Lung (tissue), 12 donors: ENCODE measurements around the gene ERC2. TPM values are rescaled to one million over a fixed set of nuclear protein-coding genes. Genes with fewer than 3 reads are reported as not detected.

Source experiments
- ATAC-seq: fragments of 200-7000 bp; cut with Tn5 transposase; one replicate; pipeline ENCODE4 v1.9.1; 2020; ENCODE audit warnings: moderate number of reproducible peaks; ENCODE audit not compliant: insufficient read depth, low FRiP score
- DNase-seq, 3 donors: peaks; one replicate each; pipeline ENCODE4 v3.0.0-alpha.2; 2013 to 2017
- H3K27ac ChIP-seq, 2 donors: one replicate each; pipeline ENCODE4 v1.5.1; 2013; ENCODE audit warnings: mild to moderate bottlenecking in 2 of 2, moderate library complexity in 2 of 2, control low read depth in 1 of 2, inconsistent platforms in 1 of 2, low read depth in 1 of 2, low read length in 1 of 2
- H3K27me3 ChIP-seq, 3 donors: one replicate each; pipeline ENCODE4 v1.5.1; 2013; ENCODE audit warnings: low read length in 2 of 3; ENCODE audit not compliant: control insufficient read depth in 3 of 3, insufficient read depth in 3 of 3
- H3K36me3 ChIP-seq, 4 donors: one replicate each; pipeline ENCODE4 v1.5.1; 2013; ENCODE audit warnings: low read length in 4 of 4, mild to moderate bottlenecking in 1 of 4, moderate library complexity in 1 of 4; ENCODE audit not compliant: control insufficient read depth in 4 of 4, insufficient read depth in 4 of 4
- H3K4me1 ChIP-seq, 5 donors: one replicate each; pipeline ENCODE4 v1.5.1; 2013; ENCODE audit warnings: low read length in 5 of 5, mild to moderate bottlenecking in 2 of 5, moderate library complexity in 1 of 5; ENCODE audit not compliant: control insufficient read depth in 5 of 5, insufficient read depth in 5 of 5
- H3K4me3 ChIP-seq: one replicate; pipeline ENCODE4 v1.5.1; 2013; ENCODE audit warnings: mild to moderate bottlenecking, control low read depth, moderate library complexity
- H3K9ac ChIP-seq, 2 donors: one replicate each; pipeline ENCODE4 v1.5.1; 2013; ENCODE audit warnings: low read length in 2 of 2, control low read depth in 1 of 2; ENCODE audit not compliant: insufficient read depth in 1 of 2
- H3K9me3 ChIP-seq, 4 donors: one replicate each; pipeline ENCODE4 v1.5.1; 2013; ENCODE audit warnings: low read length in 3 of 4, mild to moderate bottlenecking in 1 of 4, moderate library complexity in 1 of 4; ENCODE audit not compliant: control insufficient read depth in 4 of 4, insufficient read depth in 3 of 4
- WGBS, 2 donors: extraction: QIAGEN DNeasy Blood & Tissue Kit; methylation state at CpG; one replicate each; pipeline ENCODE4 v1.1.7; 2013; 5-methylcytosine and 5-hydroxymethylcytosine counted together
- polyA plus RNA-seq, 2 donors: library from polyadenylated mRNA; stranded (reverse); fragments of 200-250 nt; gene quantifications; one replicate each; pipeline ENCODE4 v1.2.1, GENCODE V29; 2013
- total RNA-seq, 2 donors: library from RNA; depleted of rRNA in 1 of 2; stranded (reverse); fragments of >200 nt in 1 of 2; gene quantifications; one replicate each; pipeline ENCODE4 v1.2.1, GENCODE V29; 2014 to 2021
- TF ChIP-seq, protein P1 (sequence below): IDR thresholded peaks from 2 replicates; pipeline ENCODE4 v1.5.1; 2012; ENCODE audit warnings: mild to moderate bottlenecking; ENCODE audit errors: control extremely low read depth, extremely low read depth
- donor health status: control.
- donor health status: control.
- donor health status: Bipolar disorder and iron deficiency.
- donor health status: healthy.
- donor health status: DM: yes; HTN: yes; CAD: no.

ERC2 gene
- total and polyA plus RNA-seq, 4 donors: 0.20 to 3.5 (median 0.97) TPM

DNA sequence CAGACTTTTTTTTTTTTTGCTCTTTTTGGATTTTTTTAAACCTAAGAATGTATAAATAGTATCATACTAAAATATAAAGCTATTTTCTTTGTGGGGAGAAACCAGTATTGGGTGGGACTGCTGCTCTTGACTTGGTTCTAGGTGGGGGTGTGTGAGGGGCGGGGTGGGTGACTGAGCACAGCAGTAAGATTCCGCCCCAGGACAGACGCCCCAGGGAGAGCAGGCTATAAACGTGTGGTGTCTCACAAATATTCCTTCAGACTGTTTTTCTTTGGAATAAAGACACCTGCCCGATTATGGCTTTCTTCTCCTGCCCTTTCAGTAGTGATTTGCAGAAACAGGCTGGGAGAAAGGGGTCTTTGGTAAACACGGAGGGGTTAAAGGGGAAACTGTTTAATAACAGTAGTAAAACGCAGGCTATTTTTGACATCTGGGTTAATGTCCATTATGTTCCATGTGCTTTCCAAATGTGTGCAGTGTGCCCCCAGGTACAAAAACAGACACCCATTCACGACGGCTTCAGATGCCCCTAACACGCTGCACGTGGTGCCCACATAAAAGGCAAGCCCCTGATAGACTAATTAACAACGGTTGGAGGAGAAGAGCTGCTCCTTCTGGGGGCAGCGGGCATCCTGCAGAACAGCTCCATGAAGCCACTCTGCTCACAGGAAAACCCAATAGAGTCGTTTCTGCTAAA is 952.6 kb downstream of the ERC2 start:
- DNase-seq (no peak), ATAC-seq (no peak)
- TF ChIP-seq, protein P1, sequence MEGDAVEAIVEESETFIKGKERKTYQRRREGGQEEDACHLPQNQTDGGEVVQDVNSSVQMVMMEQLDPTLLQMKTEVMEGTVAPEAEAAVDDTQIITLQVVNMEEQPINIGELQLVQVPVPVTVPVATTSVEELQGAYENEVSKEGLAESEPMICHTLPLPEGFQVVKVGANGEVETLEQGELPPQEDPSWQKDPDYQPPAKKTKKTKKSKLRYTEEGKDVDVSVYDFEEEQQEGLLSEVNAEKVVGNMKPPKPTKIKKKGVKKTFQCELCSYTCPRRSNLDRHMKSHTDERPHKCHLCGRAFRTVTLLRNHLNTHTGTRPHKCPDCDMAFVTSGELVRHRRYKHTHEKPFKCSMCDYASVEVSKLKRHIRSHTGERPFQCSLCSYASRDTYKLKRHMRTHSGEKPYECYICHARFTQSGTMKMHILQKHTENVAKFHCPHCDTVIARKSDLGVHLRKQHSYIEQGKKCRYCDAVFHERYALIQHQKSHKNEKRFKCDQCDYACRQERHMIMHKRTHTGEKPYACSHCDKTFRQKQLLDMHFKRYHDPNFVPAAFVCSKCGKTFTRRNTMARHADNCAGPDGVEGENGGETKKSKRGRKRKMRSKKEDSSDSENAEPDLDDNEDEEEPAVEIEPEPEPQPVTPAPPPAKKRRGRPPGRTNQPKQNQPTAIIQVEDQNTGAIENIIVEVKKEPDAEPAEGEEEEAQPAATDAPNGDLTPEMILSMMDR: no peak
- H3K27ac ChIP-seq: no peak overlapping the region
- H3K36me3 ChIP-seq: no peaks in the 10 kb centered on the region
- no peak overlapping the region for H3K4me3 ChIP-seq
- WGBS, 2 donors: 60 to 67% methylated on average over 14 of the region's 14 CpGs
- H3K9me3 ChIP-seq: no peaks in the 10 kb centered on the region
- no peak overlapping the region for H3K9ac ChIP-seq
- H3K4me1 ChIP-seq: peaks cover 0 to 24% (median 0%) of the 10 kb centered on the region in 5 donors
- peaks cover 0 to 3% (median 0%) of the 10 kb centered on the region in 3 donors for H3K27me3 ChIP-seq

DNA sequence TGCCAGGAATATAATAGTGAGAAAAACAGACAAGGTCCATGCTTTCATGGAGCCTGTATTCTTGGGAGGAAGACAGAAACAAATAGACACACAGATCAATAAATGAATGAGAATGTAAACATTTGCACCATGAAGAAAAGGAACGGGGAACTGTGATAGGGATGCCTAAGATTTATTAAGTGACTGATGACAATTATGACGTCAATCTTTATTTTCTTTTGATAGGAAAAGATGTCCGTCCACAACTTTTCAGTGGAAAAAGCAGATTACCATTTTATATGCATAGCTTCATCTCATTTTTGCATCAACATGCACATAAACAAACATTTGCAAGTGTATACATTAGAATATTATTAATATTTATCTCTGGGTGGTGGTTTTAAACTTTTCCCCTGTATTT is 953.3 kb downstream of the ERC2 start:
- no peaks in the 10 kb centered on the region for H3K9me3 ChIP-seq
- 73 to 78% methylated on average over 3 of the region's 3 CpGs for WGBS, 2 donors
- ATAC-seq (no peak), DNase-seq (no peak)
- H3K36me3 ChIP-seq: no peaks in the 10 kb centered on the region
- no peak overlapping the region for H3K27ac ChIP-seq
- H3K27me3 ChIP-seq: peaks cover 0 to 3% (median 0%) of the 10 kb centered on the region in 3 donors
- no peak overlapping the region for H3K4me3 ChIP-seq
- peaks cover 0 to 24% (median 0%) of the 10 kb centered on the region in 5 donors for H3K4me1 ChIP-seq
- no peak overlapping the region for H3K9ac ChIP-seq
- TF ChIP-seq, protein P1: no peak

DNA sequence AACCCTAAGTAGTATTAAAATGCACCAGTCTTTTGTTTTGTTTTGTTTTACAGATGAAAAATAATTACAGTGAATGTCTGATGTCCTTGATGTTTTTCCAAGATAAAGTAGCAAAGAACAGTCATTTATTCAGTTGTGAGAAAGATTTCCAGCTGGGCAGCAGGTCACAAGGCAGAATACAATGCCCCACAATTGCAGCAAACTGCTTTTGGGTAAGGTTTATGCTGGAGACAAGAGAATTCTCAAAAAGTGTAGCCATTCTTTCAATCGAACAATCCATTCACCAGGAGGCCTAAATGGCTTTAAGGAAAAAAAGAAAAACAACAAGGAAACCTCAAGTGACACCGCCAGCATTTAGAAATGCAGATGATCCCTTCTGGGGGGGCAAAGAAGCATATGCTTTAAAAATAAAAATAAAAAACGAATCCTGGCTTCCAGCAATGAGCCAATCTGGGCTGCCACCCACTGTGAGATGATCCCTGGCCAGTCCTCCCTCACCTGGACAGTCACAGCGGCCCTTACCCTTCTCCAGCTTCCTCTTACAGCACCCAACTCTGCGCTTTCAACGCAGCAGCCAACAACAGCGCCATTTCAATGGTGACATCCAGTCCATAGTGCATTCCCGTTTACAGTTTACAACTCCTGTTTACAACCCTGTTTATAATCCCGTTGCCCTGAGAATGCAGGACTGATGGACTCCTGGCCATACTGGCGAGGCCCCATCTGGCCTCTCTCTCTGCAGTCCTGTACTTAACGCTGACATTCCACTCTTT is 955.5 kb downstream of the ERC2 start:
- no peak overlapping the region for H3K4me3 ChIP-seq
- H3K9me3 ChIP-seq: no peaks in the 10 kb centered on the region
- DNase-seq (no peak), ATAC-seq (no peak)
- H3K4me1 ChIP-seq: peaks cover 0 to 24% (median 0%) of the 10 kb centered on the region in 5 donors
- H3K27me3 ChIP-seq: peaks cover 0 to 3% (median 0%) of the 10 kb centered on the region in 3 donors
- no peak overlapping the region for H3K27ac ChIP-seq
- TF ChIP-seq, protein P1: no peak
- WGBS, 2 donors: 71 to 74% methylated on average over 11 of the region's 11 CpGs
- no peaks in the 10 kb centered on the region for H3K36me3 ChIP-seq
- H3K9ac ChIP-seq: no peak overlapping the region
